Testis (tissue), 2 donors: ENCODE data around the gene ISYNA1.

Source experiments
- POLR2A ChIP-seq: fragments of 450-650 bp; IDR thresholded peaks from one replicate; pipeline ENCODE4 v1.6.1; 2017; ENCODE audit warnings: antibody characterized with exemption, mild to moderate bottlenecking, moderate library complexity
- TF ChIP-seq, protein P1 (sequence below), 3 experiments: fragments of 450-650 bp in 2 of 3; fragments of 200-600 bp in 1 of 3; sonication (generic) in 1 of 3; IDR thresholded peaks; one replicate each; pipeline ENCODE4 v1.5.1; 2016 to 2019; ENCODE audit warnings: antibody characterized with exemption in 3 of 3, mild to moderate bottlenecking in 2 of 3, moderate library complexity in 1 of 3

DNA sequence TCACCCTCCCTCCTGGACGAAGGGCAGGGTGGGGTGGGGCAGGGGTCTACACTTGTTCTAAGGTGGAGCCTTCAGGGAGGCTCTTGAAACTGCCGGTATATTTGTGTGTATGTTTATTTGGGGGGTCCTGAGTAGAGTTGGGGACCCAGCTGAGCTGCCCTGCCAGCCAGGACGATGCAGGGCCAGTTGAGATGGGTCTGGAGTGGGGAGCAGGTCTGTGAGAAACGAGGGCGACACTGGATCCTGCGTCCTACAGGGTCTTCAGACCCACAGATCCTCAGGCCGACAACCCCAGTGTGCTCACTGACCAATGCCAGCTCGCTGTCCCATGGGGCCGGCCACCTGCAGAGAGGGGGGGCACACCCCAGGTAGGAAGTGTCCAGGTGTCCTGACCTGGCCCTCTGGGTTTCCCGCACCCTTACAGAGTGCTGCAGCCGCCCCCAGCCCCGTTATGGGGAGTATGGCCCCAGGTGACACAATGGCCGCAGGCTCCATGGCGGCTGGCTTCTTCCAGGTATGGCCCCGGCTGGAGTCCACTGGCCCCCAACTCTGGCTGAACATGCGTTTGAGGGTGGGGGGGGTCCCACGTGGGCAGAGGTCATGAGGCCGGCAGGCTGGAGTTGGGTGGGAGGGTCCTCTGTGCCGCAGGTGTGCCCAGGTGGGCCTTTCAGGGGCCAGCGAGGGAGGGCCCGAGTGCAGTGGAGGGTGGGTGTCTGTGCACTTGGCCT is 7.4 kb downstream of the ISYNA1 start:
- no peak for TF ChIP-seq POLR2A
- TF ChIP-seq, protein P1, sequence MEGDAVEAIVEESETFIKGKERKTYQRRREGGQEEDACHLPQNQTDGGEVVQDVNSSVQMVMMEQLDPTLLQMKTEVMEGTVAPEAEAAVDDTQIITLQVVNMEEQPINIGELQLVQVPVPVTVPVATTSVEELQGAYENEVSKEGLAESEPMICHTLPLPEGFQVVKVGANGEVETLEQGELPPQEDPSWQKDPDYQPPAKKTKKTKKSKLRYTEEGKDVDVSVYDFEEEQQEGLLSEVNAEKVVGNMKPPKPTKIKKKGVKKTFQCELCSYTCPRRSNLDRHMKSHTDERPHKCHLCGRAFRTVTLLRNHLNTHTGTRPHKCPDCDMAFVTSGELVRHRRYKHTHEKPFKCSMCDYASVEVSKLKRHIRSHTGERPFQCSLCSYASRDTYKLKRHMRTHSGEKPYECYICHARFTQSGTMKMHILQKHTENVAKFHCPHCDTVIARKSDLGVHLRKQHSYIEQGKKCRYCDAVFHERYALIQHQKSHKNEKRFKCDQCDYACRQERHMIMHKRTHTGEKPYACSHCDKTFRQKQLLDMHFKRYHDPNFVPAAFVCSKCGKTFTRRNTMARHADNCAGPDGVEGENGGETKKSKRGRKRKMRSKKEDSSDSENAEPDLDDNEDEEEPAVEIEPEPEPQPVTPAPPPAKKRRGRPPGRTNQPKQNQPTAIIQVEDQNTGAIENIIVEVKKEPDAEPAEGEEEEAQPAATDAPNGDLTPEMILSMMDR (IDR thresholded peaks at IDR 0.05): no peak
